ENCODE data around the gene ZC3H13. TPM values are rescaled to one million over a fixed set of nuclear protein-coding genes. Genes with fewer than 3 reads are reported as not detected.

Gene ZC3H13
- total and polyA plus RNA-seq, 2 of the 4 experiments (the other 2 are of a cell fraction): 7.7 to 10.8 TPM

DNA sequence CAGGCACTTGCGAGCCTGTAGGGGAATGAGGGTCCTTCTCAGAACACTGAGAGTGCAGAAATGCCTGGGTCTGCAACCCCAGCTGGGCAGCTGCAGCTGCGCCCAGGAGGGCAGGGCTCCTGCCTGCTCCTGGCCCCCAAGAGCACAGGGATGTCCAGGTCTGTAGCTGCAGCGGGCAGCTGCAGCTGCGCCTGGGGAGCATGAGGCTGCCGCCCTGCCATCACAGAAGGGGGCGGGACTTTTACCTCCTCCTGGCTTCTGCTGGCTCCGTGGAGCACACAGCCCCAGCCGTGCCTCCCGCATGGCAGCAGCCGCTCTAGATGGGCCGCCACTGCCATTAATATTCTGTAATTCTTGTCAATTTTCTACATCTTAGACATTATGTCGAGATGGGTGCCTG is 34.4 kb upstream of the ZC3H13 start:
- in situ Hi-C loops (cut with MboI; ENCODE audit: low sequenced_read_pairs) (no loop called here), intact Hi-C loops (cut with micrococcal nuclease) (no loop called here), dilution Hi-C loops (cut with HindIII; ENCODE audit: low sequenced_read_pairs, unreplicated experiment) (no loop called here)
- BruUV-seq (replicated peaks): no TSS peak
- Histone ChIP-seq H3K4ac (ENCODE audit: low read depth, low read length) (no peak overlapping the region), H3K23ac (ENCODE audit: low read depth, low read length) (no peak overlapping the region), H3K9me3 (ENCODE audit: control insufficient read depth, insufficient read depth, low read length) (no peaks in the 10 kb centered on the region), H2BK5ac (ENCODE audit: low read depth, low read length, poor library complexity, severe bottlenecking) (no peak overlapping the region), H3K56ac (ENCODE audit: extremely low read depth, insufficient read depth, low read length) (no peak overlapping the region), H2AK9ac (replicated peaks; ENCODE audit: low read depth, low read length, poor library complexity) (no peak overlapping the region), H2BK15ac (ENCODE audit: low read depth, low read length) (no peak overlapping the region), H3K36me3 (ENCODE audit: control insufficient read depth, insufficient read depth, low read length) (no peaks in the 10 kb centered on the region), H3K9ac (ENCODE audit: low read depth, low read length) (no peak overlapping the region), H4K8ac (ENCODE audit: low read depth in 2 of 2, low read length in 2 of 2) (no peak overlapping the region), H3K4me1 (ENCODE audit: control insufficient read depth, insufficient read depth, low read length) (no peaks in the 10 kb centered on the region), H2AFZ (replicated peaks; ENCODE audit: low read length, poor library complexity) (no peak overlapping the region), H3K4me3 (ENCODE audit: insufficient read depth, low read depth, low read length) (no peak overlapping the region), H2AK5ac (ENCODE audit: low read depth, low read length) (no peak overlapping the region), H4K20me1 (ENCODE audit: insufficient read depth, low read length) (no peaks in the 10 kb centered on the region), H3K27ac (ENCODE audit: insufficient read depth, low read length) (no peak overlapping the region), H3K18ac (ENCODE audit: low read depth, low read length) (no peak overlapping the region), H3K79me1 (ENCODE audit: low read depth in 1 of 2, low read length in 2 of 2) (no peaks in the 10 kb centered on the region), H2BK20ac (ENCODE audit: low read depth, low read length) (no peak overlapping the region), H3K14ac (replicated peaks; ENCODE audit: low read depth, low read length) (no peak overlapping the region), H4K5ac (ENCODE audit: low read depth, low read length) (no peak overlapping the region), H4K91ac (ENCODE audit: insufficient read depth, low read depth, low read length) (no peak overlapping the region), H3K9me1 (ENCODE audit: insufficient read depth, low read length) (no peaks in the 10 kb centered on the region), H3K27me3 (ENCODE audit: control insufficient read depth, insufficient read depth, low read length) (peaks cover 2% of the 10 kb centered on the region; the same call in 1 of the 2 replicates), H2BK120ac (ENCODE audit: low read depth, low read length) (no peak overlapping the region), H3K4me2 (ENCODE audit: low read depth, low read length) (no peak overlapping the region)
- ATAC-seq (ENCODE audit: low read depth) (no peak), DNase-seq (no peak)
- CTCF ChIA-PET: no interaction called here
- no peak for TF ChIP-seq MAZ (IDR thresholded peaks at IDR 0.05; ENCODE audit: borderline replicate concordance, low read depth, low read length)
- TF ChIP-seq, protein P1, sequence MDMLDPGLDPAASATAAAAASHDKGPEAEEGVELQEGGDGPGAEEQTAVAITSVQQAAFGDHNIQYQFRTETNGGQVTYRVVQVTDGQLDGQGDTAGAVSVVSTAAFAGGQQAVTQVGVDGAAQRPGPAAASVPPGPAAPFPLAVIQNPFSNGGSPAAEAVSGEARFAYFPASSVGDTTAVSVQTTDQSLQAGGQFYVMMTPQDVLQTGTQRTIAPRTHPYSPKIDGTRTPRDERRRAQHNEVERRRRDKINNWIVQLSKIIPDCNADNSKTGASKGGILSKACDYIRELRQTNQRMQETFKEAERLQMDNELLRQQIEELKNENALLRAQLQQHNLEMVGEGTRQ (IDR thresholded peaks at IDR 0.05; ENCODE audit: low read depth, low read length): no peak
- TF ChIP-seq ELK1 (IDR thresholded peaks at IDR 0.05; ENCODE audit: borderline replicate concordance, low read depth, low read length): no peak
- no peak for TF ChIP-seq BHLHE40 (IDR thresholded peaks at IDR 0.05; ENCODE audit: low read depth, low read length)
- no peak for TF ChIP-seq CEBPB (IDR thresholded peaks at IDR 0.05; ENCODE audit: low read depth, low read length)
- no peak for TF ChIP-seq RFX5 (IDR thresholded peaks at IDR 0.05; ENCODE audit: low read depth, low read length)
- TF ChIP-seq NFE2L2 (IDR thresholded peaks at IDR 0.05; ENCODE audit: low read depth, low read length): no peak
- TF ChIP-seq MXI1 (IDR thresholded peaks at IDR 0.05; ENCODE audit: borderline replicate concordance, low read depth, low read length): no peak
- no peak for TF ChIP-seq POLR2A (IDR thresholded peaks at IDR 0.05; ENCODE audit: low read depth, low read length)
- no peak for TF ChIP-seq MAFK (IDR thresholded peaks at IDR 0.05; ENCODE audit: low read depth, low read length)
- TF ChIP-seq SMC3 (IDR thresholded peaks at IDR 0.05; ENCODE audit: low read depth, low read length): no peak
- TF ChIP-seq RAD21 (IDR thresholded peaks at IDR 0.05; ENCODE audit: low read length): no peak
- no peak for TF ChIP-seq FOS (IDR thresholded peaks at IDR 0.05; ENCODE audit: low read depth, low read length)
- no peak for TF ChIP-seq RCOR1 (IDR thresholded peaks at IDR 0.05; ENCODE audit: insufficient replicate concordance, low read length)
- TF ChIP-seq, protein P2, sequence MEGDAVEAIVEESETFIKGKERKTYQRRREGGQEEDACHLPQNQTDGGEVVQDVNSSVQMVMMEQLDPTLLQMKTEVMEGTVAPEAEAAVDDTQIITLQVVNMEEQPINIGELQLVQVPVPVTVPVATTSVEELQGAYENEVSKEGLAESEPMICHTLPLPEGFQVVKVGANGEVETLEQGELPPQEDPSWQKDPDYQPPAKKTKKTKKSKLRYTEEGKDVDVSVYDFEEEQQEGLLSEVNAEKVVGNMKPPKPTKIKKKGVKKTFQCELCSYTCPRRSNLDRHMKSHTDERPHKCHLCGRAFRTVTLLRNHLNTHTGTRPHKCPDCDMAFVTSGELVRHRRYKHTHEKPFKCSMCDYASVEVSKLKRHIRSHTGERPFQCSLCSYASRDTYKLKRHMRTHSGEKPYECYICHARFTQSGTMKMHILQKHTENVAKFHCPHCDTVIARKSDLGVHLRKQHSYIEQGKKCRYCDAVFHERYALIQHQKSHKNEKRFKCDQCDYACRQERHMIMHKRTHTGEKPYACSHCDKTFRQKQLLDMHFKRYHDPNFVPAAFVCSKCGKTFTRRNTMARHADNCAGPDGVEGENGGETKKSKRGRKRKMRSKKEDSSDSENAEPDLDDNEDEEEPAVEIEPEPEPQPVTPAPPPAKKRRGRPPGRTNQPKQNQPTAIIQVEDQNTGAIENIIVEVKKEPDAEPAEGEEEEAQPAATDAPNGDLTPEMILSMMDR (conservative IDR thresholded peaks at IDR 0.05; ENCODE audit: low read depth, low read length): no peak
- TF ChIP-seq CHD1 (IDR thresholded peaks at IDR 0.05; ENCODE audit: low read depth, low read length): no peak
- POLR2A ChIA-PET (ENCODE audit: unreplicated experiment): no interaction called here
- 84% methylated on average over 6 of the region's 12 CpGs; no CpG with 5 or more reads in 1 of the 2 experiments for WGBS, 2 experiments (ENCODE audit: extremely low coverage in 2 of 2, insufficient read length in 1 of 2)

Measured in IMR-90 (cell line).